AG08395 (cell line): Measurements from ENCODE around the gene DENND6A.

ENCODE experiments used
- DNase-seq: peaks from one replicate; pipeline ENCODE4 v3.0.0; 2012; ENCODE audit warnings: mixed read lengths, low spot score

Gene DENND6A

DNA sequence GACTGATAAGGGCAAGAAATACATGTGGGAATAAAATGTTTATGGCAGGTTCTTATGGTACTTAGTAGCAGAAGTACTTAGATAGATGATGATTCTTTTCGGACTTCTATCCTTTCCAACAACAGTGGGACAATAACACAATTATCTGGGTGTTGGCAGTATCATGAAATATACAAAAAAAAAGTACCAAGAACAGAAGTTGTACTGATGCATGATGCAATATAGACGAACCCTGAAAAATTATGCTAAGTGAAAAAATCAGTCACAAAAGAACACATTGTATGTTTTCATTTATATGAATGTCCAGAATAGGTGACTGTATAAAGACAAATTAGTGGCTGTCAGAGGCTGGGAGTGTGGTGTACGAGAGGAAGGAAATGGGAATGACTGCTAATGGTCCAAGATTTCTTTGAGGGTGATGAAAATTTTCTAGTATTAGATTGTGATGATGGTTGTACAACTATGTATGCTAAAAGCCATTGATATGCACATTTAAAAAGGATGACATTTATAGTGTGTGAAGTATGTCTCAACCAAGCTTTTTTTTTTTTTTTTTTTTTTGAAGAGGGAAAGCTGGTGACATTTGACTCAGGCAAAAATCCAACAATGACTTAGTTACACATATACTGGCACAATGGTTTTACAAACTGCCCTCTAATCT, 116.8 kb downstream of the DENND6A start:
- no peak for DNase-seq
